Loucy (cell line): ENCODE measurements around the gene LUZP1.

Experiments
- H2AFZ ChIP-seq: fragments of 200-600 bp; sonication (generic); 2 replicates; pipeline ENCODE4 v1.6.0; 2016; ENCODE audit warnings: antibody characterized with exemption, mild to moderate bottlenecking, low read length, moderate library complexity
- H3F3A ChIP-seq: fragments of 200-600 bp; 2 replicates; pipeline ENCODE4 v1.6.0; 2016; ENCODE audit warnings: antibody characterized with exemption, low read depth, mild to moderate bottlenecking
- H3K27me3 ChIP-seq: fragments of 200-600 bp; sonication (generic); 2 replicates; pipeline ENCODE4 v1.6.1; 2014; ENCODE audit warnings: low read length, mild to moderate bottlenecking; ENCODE audit not compliant: insufficient read depth, poor library complexity, severe bottlenecking
- H3K36me3 ChIP-seq: fragments of 200-600 bp; sonication (generic); 2 replicates; pipeline ENCODE4 v1.6.1; 2016; ENCODE audit warnings: low read length; ENCODE audit not compliant: insufficient read depth
- H3K4me1 ChIP-seq: fragments of 200-600 bp; sonication (generic); 2 replicates; pipeline ENCODE4 v1.5.1; 2014; ENCODE audit warnings: low read length, mild to moderate bottlenecking; ENCODE audit not compliant: insufficient read depth, poor library complexity, severe bottlenecking
- H3K4me2 ChIP-seq: fragments of 200-600 bp; sonication (generic); 2 replicates; pipeline ENCODE4 v1.6.0; 2014; ENCODE audit warnings: antibody characterized with exemption, low read length, low read depth, mild to moderate bottlenecking; ENCODE audit not compliant: poor library complexity, severe bottlenecking
- H3K4me3 ChIP-seq: fragments of 200-600 bp; sonication (generic); 2 replicates; pipeline ENCODE4 v1.5.1; 2014; ENCODE audit warnings: low read length, mild to moderate bottlenecking, mixed read lengths; ENCODE audit not compliant: poor library complexity, severe bottlenecking
- H3K79me2 ChIP-seq: fragments of 200-600 bp; sonication (generic); 2 replicates; pipeline ENCODE4 v1.6.1; 2014; ENCODE audit warnings: low read length; ENCODE audit not compliant: insufficient read depth
- H3K9ac ChIP-seq: fragments of 200-600 bp; sonication (generic); 2 replicates; pipeline ENCODE4 v1.6.0; 2014; ENCODE audit warnings: mild to moderate bottlenecking, low read depth, low read length, moderate library complexity; ENCODE audit not compliant: poor library complexity, severe bottlenecking
- H3K9me2 ChIP-seq: fragments of 200-600 bp; sonication (generic); replicated peaks from 2 replicates; pipeline ENCODE4 v1.6.1; 2016; ENCODE audit warnings: low read depth, low read length, mixed read lengths
- H3K9me3 ChIP-seq: fragments of 200-600 bp; sonication (generic); 2 replicates; pipeline ENCODE4 v1.6.1; 2014; ENCODE audit warnings: mild to moderate bottlenecking, antibody characterized with exemption, low read length, low read depth; ENCODE audit not compliant: insufficient read depth
- H4K20me1 ChIP-seq: fragments of 200-600 bp; sonication (generic); 2 replicates; pipeline ENCODE4 v1.6.0; 2014; ENCODE audit warnings: antibody characterized with exemption, low read length, mild to moderate bottlenecking; ENCODE audit not compliant: insufficient read depth, poor library complexity, severe bottlenecking
- CTCF ChIP-seq: fragments of 200-600 bp; sonication (generic); conservative IDR thresholded peaks from 2 replicates; pipeline ENCODE4 v1.5.1; 2014; ENCODE audit warnings: mild to moderate bottlenecking, antibody characterized with exemption, low read length
- EZH2phosphoT487 ChIP-seq: fragments of 200-600 bp; IDR thresholded peaks from 2 replicates; pipeline ENCODE4 v1.6.1; 2018; ENCODE audit warnings: antibody characterized with exemption, mild to moderate bottlenecking, moderate library complexity, borderline replicate concordance

LUZP1 gene

GRCh38 chr1:23100074-23100748, 68.4 kb downstream of the LUZP1 start:
- H3K9me3 ChIP-seq, result no peaks in the 10 kb centered on the region
- no peaks in the 10 kb centered on the region for H3K9me2 ChIP-seq
- H3K79me2 ChIP-seq, result peaks cover 19% of the 10 kb centered on the region; the same call in 1 of the 2 replicates
- TF ChIP-seq EZH2phosphoT487 (no peak), CTCF (no peak; the same call in 1 of the 2 replicates)
- peaks cover 7% of the 10 kb centered on the region for H3K4me1 ChIP-seq
- H3K27me3 ChIP-seq, result no peaks in the 10 kb centered on the region
- no peak overlapping the region for H3K4me3 ChIP-seq
- peaks cover 11% of the 10 kb centered on the region for H4K20me1 ChIP-seq
- H3K4me2 ChIP-seq, result no peak overlapping the region
- no peak overlapping the region for H3K9ac ChIP-seq
- peaks cover 12% of the 10 kb centered on the region; the same call in 1 of the 2 replicates for H3K36me3 ChIP-seq
- no peak overlapping the region for H2AFZ ChIP-seq
- no peaks in the 10 kb centered on the region for H3F3A ChIP-seq

- H3K27me3 ChIP-seq, result no peaks in the 10 kb centered on the region
- H3K9ac ChIP-seq, result no peak overlapping the region
- no peak overlapping the region for H3K4me3 ChIP-seq
- H3K79me2 ChIP-seq, result peaks cover 19% of the 10 kb centered on the region; the same call in 1 of the 2 replicates
- TF ChIP-seq EZH2phosphoT487 (no peak), CTCF (no peak)
- no peaks in the 10 kb centered on the region for H3K9me2 ChIP-seq
- H4K20me1 ChIP-seq, result peaks cover 11% of the 10 kb centered on the region
- H3K9me3 ChIP-seq, result no peaks in the 10 kb centered on the region
- peaks cover 7% of the 10 kb centered on the region for H3K4me1 ChIP-seq
- H2AFZ ChIP-seq, result no peak overlapping the region
- no peak overlapping the region for H3K4me2 ChIP-seq
- peaks cover 13% of the 10 kb centered on the region; the same call in 1 of the 2 replicates for H3K36me3 ChIP-seq
- no peaks in the 10 kb centered on the region for H3F3A ChIP-seq
These were observed 69.5 kb downstream of the LUZP1 start for GRCh38 chr1:23099171-23099536.

- no peak overlapping the region for H3K4me3 ChIP-seq
- no peaks in the 10 kb centered on the region for H3F3A ChIP-seq
- H4K20me1 ChIP-seq, result peaks cover 11% of the 10 kb centered on the region
- no peak overlapping the region for H2AFZ ChIP-seq
- TF ChIP-seq CTCF, result peak; percentile 90
- TF ChIP-seq EZH2phosphoT487, result no peak
- peaks cover 7% of the 10 kb centered on the region for H3K4me1 ChIP-seq
- peaks cover 19% of the 10 kb centered on the region; the same call in 1 of the 2 replicates for H3K79me2 ChIP-seq
- H3K36me3 ChIP-seq, result peaks cover 18% of the 10 kb centered on the region; the same call in 1 of the 2 replicates
- no peak overlapping the region for H3K9ac ChIP-seq
- no peaks in the 10 kb centered on the region for H3K27me3 ChIP-seq
- no peak overlapping the region for H3K4me2 ChIP-seq
- no peaks in the 10 kb centered on the region for H3K9me3 ChIP-seq
- no peaks in the 10 kb centered on the region for H3K9me2 ChIP-seq
These were observed 70.0 kb downstream of the LUZP1 start for GRCh38 chr1:23098463-23099170.
